OCI-LY7 (cell line): Measurements from ENCODE around the gene CNIH3. TPM values are rescaled to one million over a fixed set of nuclear protein-coding genes. Genes with fewer than 3 reads are reported as not detected.

Source experiments
- BruUV-seq: library from RNA; stranded (reverse); fragments of 400-500 nt; replicated peaks from 2 replicates; lab custom pipeline; 2021; lab: Mats Ljungman, UMichigan
- CTCF ChIA-PET: fragments of 300-600 bp; sonication (Branson Sonifier 250); formaldehyde crosslinking; loops from one replicate; lab custom pipeline; 2022; ENCODE audit warnings: antibody characterized with exemption; ENCODE audit not compliant: unreplicated experiment; lab: Charles Lee
- POLR2A ChIA-PET: fragments of 300-600 bp; sonication (Branson Sonifier 250); formaldehyde crosslinking; loops from one replicate; lab custom pipeline; 2022; ENCODE audit warnings: antibody characterized with exemption; lab: Charles Lee
- DNase-seq: peaks from one replicate; pipeline ENCODE4 v3.0.0-alpha.2; 2015; ENCODE audit warnings: low spot score
- H2AFZ ChIP-seq: fragments of 200-600 bp; sonication (generic), shearing (Covaris generic); 2 replicates; pipeline ENCODE4 v1.6.1; 2014; ENCODE audit warnings: mild to moderate bottlenecking, antibody characterized with exemption, low read length, moderate library complexity
- H3K27ac ChIP-seq: fragments of 200-600 bp; sonication (generic); 2 replicates; pipeline ENCODE4 v1.5.1; 2014; ENCODE audit warnings: mixed run types, low read depth, mild to moderate bottlenecking, moderate library complexity, low read length, inconsistent platforms; ENCODE audit not compliant: poor library complexity, severe bottlenecking
- H3K36me3 ChIP-seq: fragments of 200-600 bp; sonication (generic); 2 replicates; pipeline ENCODE4 v1.6.1; 2014; ENCODE audit warnings: mild to moderate bottlenecking, antibody characterized with exemption, low read length, moderate library complexity, mixed read lengths; ENCODE audit not compliant: insufficient read depth
- H3K4me1 ChIP-seq: fragments of 200-600 bp; sonication (generic); 2 replicates; pipeline ENCODE4 v1.5.1; 2014; ENCODE audit warnings: mild to moderate bottlenecking, low read length; ENCODE audit not compliant: insufficient read depth, poor library complexity, severe bottlenecking
- H3K4me2 ChIP-seq: fragments of 200-600 bp; sonication (generic); 2 replicates; pipeline ENCODE4 v1.6.1; 2014; ENCODE audit warnings: mild to moderate bottlenecking, low read length
- H3K4me3 ChIP-seq: fragments of 200-600 bp; sonication (generic); 2 replicates; pipeline ENCODE4 v1.5.1; 2014; ENCODE audit warnings: mild to moderate bottlenecking, low read depth, low read length; ENCODE audit not compliant: poor library complexity, severe bottlenecking
- H3K79me2 ChIP-seq: fragments of 200-600 bp; sonication (generic); 2 replicates; pipeline ENCODE4 v1.6.1; 2016; ENCODE audit warnings: low read depth, mild to moderate bottlenecking, low read length, moderate library complexity, mixed read lengths; ENCODE audit not compliant: insufficient read depth
- H3K9me2 ChIP-seq: fragments of 200-600 bp; sonication (generic); 2 replicates; pipeline ENCODE4 v1.6.1; 2016; ENCODE audit warnings: mild to moderate bottlenecking, low read length, mixed read lengths; ENCODE audit not compliant: insufficient read depth
- H3K9me3 ChIP-seq: fragments of 200-600 bp; sonication (generic); 2 replicates; pipeline ENCODE4 v1.6.1; 2014; ENCODE audit warnings: mild to moderate bottlenecking, mixed run types, low read length, mixed read lengths
- H4K20me1 ChIP-seq: fragments of 200-600 bp; sonication (generic); 2 replicates; pipeline ENCODE4 v1.6.1; 2014; ENCODE audit warnings: mild to moderate bottlenecking, antibody characterized with exemption, low read length, moderate library complexity, mixed read lengths; ENCODE audit not compliant: insufficient read depth
- EZH2phosphoT487 ChIP-seq: fragments of 200-600 bp; sonication (generic); IDR thresholded peaks from 2 replicates; pipeline ENCODE4 v1.6.1; 2018; ENCODE audit warnings: low read depth, borderline replicate concordance, mild to moderate bottlenecking, mixed run types, antibody characterized with exemption, low read length, moderate library complexity, mixed read lengths
- intact Hi-C: fragments of 100-400 bp; cut with micrococcal nuclease; formaldehyde crosslinking; loops from one replicate; pipeline ENCODE4 v1.10.0; 2022; ENCODE audit not compliant: unreplicated experiment
- total RNA-seq, 2 experiments: library from RNA; depleted of rRNA in 1 of 2; stranded (reverse); fragments of >200 nt in 1 of 2; shearing (Covaris generic) in 1 of 2; gene quantifications; 2 replicates each; pipeline ENCODE4 v1.2.3, GENCODE V29; 2014 to 2022
- TF ChIP-seq, protein P1 (sequence below): fragments of 200-600 bp; sonication (generic); conservative IDR thresholded peaks from 2 replicates; pipeline ENCODE4 v1.5.1; 2014; ENCODE audit warnings: mild to moderate bottlenecking, antibody characterized with exemption, low read length, moderate library complexity, mixed read lengths

Gene CNIH3
- total RNA-seq, 2 experiments from 2014 or later: 1.9 to 2.4 TPM

DNA sequence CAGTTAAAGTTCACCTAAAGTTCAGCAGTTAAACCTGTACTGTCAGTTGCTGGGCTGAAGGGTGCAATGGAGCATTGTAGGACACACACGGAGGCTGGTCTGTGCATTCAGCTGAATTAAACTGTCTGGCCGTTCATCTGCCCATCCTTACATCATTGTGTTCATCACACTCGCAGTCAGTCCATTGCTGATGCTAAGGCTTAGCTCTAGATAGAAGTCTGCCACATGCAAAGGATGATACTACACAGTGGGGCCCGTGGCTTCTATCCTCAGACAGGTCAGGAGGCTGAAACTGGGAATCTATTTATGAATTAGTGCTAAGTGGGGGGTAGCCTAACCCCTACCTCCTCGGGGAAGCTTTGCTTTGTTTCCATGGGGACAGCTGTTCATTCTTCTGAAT is 60.4 kb downstream of the CNIH3 start:
- no peak for TF ChIP-seq EZH2phosphoT487
- TF ChIP-seq, protein P1, sequence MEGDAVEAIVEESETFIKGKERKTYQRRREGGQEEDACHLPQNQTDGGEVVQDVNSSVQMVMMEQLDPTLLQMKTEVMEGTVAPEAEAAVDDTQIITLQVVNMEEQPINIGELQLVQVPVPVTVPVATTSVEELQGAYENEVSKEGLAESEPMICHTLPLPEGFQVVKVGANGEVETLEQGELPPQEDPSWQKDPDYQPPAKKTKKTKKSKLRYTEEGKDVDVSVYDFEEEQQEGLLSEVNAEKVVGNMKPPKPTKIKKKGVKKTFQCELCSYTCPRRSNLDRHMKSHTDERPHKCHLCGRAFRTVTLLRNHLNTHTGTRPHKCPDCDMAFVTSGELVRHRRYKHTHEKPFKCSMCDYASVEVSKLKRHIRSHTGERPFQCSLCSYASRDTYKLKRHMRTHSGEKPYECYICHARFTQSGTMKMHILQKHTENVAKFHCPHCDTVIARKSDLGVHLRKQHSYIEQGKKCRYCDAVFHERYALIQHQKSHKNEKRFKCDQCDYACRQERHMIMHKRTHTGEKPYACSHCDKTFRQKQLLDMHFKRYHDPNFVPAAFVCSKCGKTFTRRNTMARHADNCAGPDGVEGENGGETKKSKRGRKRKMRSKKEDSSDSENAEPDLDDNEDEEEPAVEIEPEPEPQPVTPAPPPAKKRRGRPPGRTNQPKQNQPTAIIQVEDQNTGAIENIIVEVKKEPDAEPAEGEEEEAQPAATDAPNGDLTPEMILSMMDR: no peak
- ChIA-PET CTCF (no interaction called here), POLR2A (no interaction called here)
- Histone ChIP-seq H3K4me1 (no peaks in the 10 kb centered on the region), H3K9me2 (no peaks in the 10 kb centered on the region), H3K4me2 (no peak overlapping the region), H3K27ac (no peak overlapping the region), H2AFZ (no peak overlapping the region), H3K79me2 (no peaks in the 10 kb centered on the region), H3K4me3 (no peak overlapping the region), H3K9me3 (no peaks in the 10 kb centered on the region), H4K20me1 (no peaks in the 10 kb centered on the region), H3K36me3 (no peaks in the 10 kb centered on the region)
- intact Hi-C loops: no loop called here
- DNase-seq: no peak
- BruUV-seq: no TSS peak

DNA sequence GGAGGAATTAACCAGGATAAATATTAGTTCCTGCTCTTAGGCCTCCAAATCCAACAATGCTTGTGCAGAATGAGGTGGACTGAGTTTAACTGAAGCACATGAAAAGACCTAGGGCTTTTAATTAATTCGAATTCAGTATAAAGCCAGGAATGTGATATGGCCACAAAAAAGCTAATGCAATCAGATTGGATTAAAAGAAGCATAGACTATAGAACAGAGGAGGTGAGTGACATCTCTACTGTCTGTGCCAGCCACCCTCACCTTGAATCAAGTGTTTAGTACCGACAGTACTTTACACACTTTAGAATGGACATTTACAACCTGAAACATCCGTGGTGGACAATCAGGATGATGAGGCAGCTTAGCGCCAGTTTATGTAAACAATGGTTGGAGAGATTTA is 62.1 kb downstream of the CNIH3 start:
- CTCF ChIA-PET: no interaction called here

DNA sequence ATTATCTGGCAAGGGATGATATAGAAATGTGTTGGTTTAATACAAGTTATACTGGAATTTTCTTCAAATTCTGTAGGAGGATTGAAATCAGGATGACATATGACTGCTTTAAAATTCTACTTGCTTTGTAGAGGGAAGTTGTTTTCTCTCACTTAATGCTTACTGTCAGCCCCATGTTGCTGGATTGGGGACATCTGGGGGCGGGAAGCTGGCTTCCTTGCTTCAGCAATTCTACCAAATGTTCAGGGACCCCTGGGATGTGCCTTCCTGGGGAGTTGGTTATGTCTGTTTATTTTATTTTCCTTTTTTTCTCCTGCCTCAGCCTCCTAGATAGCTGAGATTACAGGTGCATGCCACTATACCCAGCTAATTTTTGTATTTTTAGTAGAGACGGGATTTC is 63.5 kb downstream of the CNIH3 start:
- Histone ChIP-seq H3K36me3 (no peaks in the 10 kb centered on the region), H3K4me3 (no peak overlapping the region), H4K20me1 (no peaks in the 10 kb centered on the region), H3K79me2 (no peaks in the 10 kb centered on the region), H3K27ac (no peak overlapping the region), H3K9me2 (no peaks in the 10 kb centered on the region), H3K4me1 (no peaks in the 10 kb centered on the region), H3K9me3 (no peaks in the 10 kb centered on the region), H2AFZ (no peak overlapping the region), H3K4me2 (no peak overlapping the region)
- ChIA-PET POLR2A (interaction anchor here (1.4 kb wide), 1 partner anchor 22 kb away, joined by 9 read pairs; no protein-coding TSS in a partner anchor), CTCF (no interaction called here)
- no peak for TF ChIP-seq EZH2phosphoT487
- TF ChIP-seq, protein P1: no peak
- intact Hi-C loops: no loop called here
- DNase-seq: no peak
- no TSS peak for BruUV-seq

More for the DNA sequence above, 62.1 kb downstream of the CNIH3 start:
- Histone ChIP-seq H4K20me1 (no peaks in the 10 kb centered on the region), H2AFZ (no peak overlapping the region), H3K9me2 (no peaks in the 10 kb centered on the region), H3K9me3 (no peaks in the 10 kb centered on the region), H3K79me2 (no peaks in the 10 kb centered on the region), H3K36me3 (no peaks in the 10 kb centered on the region), H3K4me3 (no peak overlapping the region), H3K27ac (no peak overlapping the region), H3K4me1 (no peaks in the 10 kb centered on the region), H3K4me2 (no peak overlapping the region)
- BruUV-seq: no TSS peak
- POLR2A ChIA-PET: interaction anchor here (1.4 kb wide), 1 partner anchor 23 kb away, joined by 9 read pairs; no protein-coding TSS in a partner anchor
- no peak for TF ChIP-seq EZH2phosphoT487
- TF ChIP-seq, protein P1: no peak
- intact Hi-C loops: no loop called here
- no peak for DNase-seq
